HEK293 (cell line): ENCODE results near the gene LDLRAD3.

Source experiments
- CTCF ChIA-PET: fragments of 350-600 bp; formaldehyde crosslinking; extraction: SDS; loops from one replicate; lab custom pipeline; 2021; ENCODE audit warnings: antibody characterized with exemption; lab: Yijun Ruan, JAX
- POLR2A ChIA-PET: fragments of 300-600 bp; formaldehyde crosslinking; extraction: SDS; loops from one replicate; lab custom pipeline; 2020; ENCODE audit warnings: antibody characterized with exemption, inconsistent platforms; lab: Yijun Ruan, JAX
- H3K27ac ChIP-seq: fragments of 200-500 bp; sonication (Bioruptor generic); 2 replicates; pipeline ENCODE4 v1.5.1; 2014; ENCODE audit warnings: low read depth, low read length, control low read depth, inconsistent platforms; ENCODE audit errors: extremely low read depth
- H3K36me3 ChIP-seq, 2 experiments: fragments of 200-500 bp in 1 of 2; sonication (Bioruptor generic) in 1 of 2; 1 replicate in 1 of 2; 2 replicates in 1 of 2; pipeline ENCODE4 v1.5.1; 2014 to 2017; ENCODE audit warnings: inconsistent platforms in 2 of 2, low read length in 2 of 2; ENCODE audit not compliant: control insufficient read depth in 2 of 2, insufficient read depth in 1 of 2
- H3K4me1 ChIP-seq: fragments of 200-500 bp; sonication (Bioruptor generic); 2 replicates; pipeline ENCODE4 v1.5.1; 2014; ENCODE audit warnings: mild to moderate bottlenecking, low read length, inconsistent platforms; ENCODE audit not compliant: control insufficient read depth, insufficient read depth
- H3K4me3 ChIP-seq: 2 replicates; pipeline ENCODE4 v1.5.1; 2011; ENCODE audit warnings: low read depth, mild to moderate bottlenecking, control low read depth, low read length, moderate library complexity
- H3K9me3 ChIP-seq: fragments of 200-500 bp; sonication (Bioruptor generic); 2 replicates; pipeline ENCODE4 v1.5.1; 2014; ENCODE audit warnings: low read depth, low read length, inconsistent platforms; ENCODE audit not compliant: control insufficient read depth, insufficient read depth
- CTCF ChIP-seq: fragments of 450-650 bp; formaldehyde crosslinking; IDR thresholded peaks from 2 replicates; pipeline ENCODE4 v1.5.1; 2016; ENCODE audit warnings: missing biosample characterization, missing genetic modification characterization
- EGR2 ChIP-seq: fragments of 450-650 bp; formaldehyde crosslinking; IDR thresholded peaks from 2 replicates; pipeline ENCODE4 v1.5.1; 2016; ENCODE audit warnings: low read depth, missing biosample characterization, missing genetic modification characterization
- GFI1B ChIP-seq: fragments of 450-650 bp; formaldehyde crosslinking; IDR thresholded peaks from 2 replicates; pipeline ENCODE4 v1.5.1; 2016; ENCODE audit warnings: missing biosample characterization, missing genetic modification characterization
- KLF9 ChIP-seq: fragments of 450-650 bp; formaldehyde crosslinking; IDR thresholded peaks from 2 replicates; pipeline ENCODE4 v1.5.1; 2016; ENCODE audit warnings: missing biosample characterization, missing genetic modification characterization, low read depth
- MEIS1 ChIP-seq: sonication (generic); formaldehyde crosslinking; IDR thresholded peaks from 2 replicates; pipeline ENCODE4 v1.8.1; 2022; ENCODE audit warnings: missing genetic modification reagents, mild to moderate bottlenecking, borderline replicate concordance
- PRDM10 ChIP-seq: fragments of 450-650 bp; formaldehyde crosslinking; IDR thresholded peaks from 2 replicates; pipeline ENCODE4 v1.5.1; 2016; ENCODE audit warnings: missing biosample characterization, missing genetic modification characterization
- SALL2 ChIP-seq: fragments of 450-650 bp; formaldehyde crosslinking; IDR thresholded peaks from 2 replicates; pipeline ENCODE4 v1.5.0; 2017; ENCODE audit warnings: missing biosample characterization, mild to moderate bottlenecking, missing genetic modification characterization, borderline replicate concordance
- SP3 ChIP-seq: fragments of 450-650 bp; formaldehyde crosslinking; IDR thresholded peaks from 2 replicates; pipeline ENCODE4 v1.5.1; 2016; ENCODE audit warnings: missing biosample characterization, missing genetic modification characterization
- ZBTB1 ChIP-seq: fragments of 450-650 bp; formaldehyde crosslinking; IDR thresholded peaks from 2 replicates; pipeline ENCODE4 v1.5.1; 2016; ENCODE audit warnings: missing biosample characterization, missing genetic modification characterization
- ZFHX2 ChIP-seq: fragments of 450-650 bp; formaldehyde crosslinking; conservative IDR thresholded peaks from 2 replicates; pipeline ENCODE4 v1.5.1; 2016; ENCODE audit warnings: missing biosample characterization, missing genetic modification characterization
- ZFP37 ChIP-seq: fragments of 450-650 bp; formaldehyde crosslinking; IDR thresholded peaks from 2 replicates; pipeline ENCODE4 v1.5.1; 2016; ENCODE audit warnings: missing biosample characterization, missing genetic modification characterization
- ZNF112 ChIP-seq: fragments of 450-650 bp; formaldehyde crosslinking; IDR thresholded peaks from 2 replicates; pipeline ENCODE4 v1.5.0; 2017; ENCODE audit warnings: missing biosample characterization, missing genetic modification characterization
- ZNF132 ChIP-seq: fragments of 450-650 bp; formaldehyde crosslinking; IDR thresholded peaks from 2 replicates; pipeline ENCODE4 v1.5.1; 2017; ENCODE audit warnings: missing biosample characterization, missing genetic modification characterization, borderline replicate concordance
- ZNF133 ChIP-seq: fragments of 450-650 bp; formaldehyde crosslinking; IDR thresholded peaks from 2 replicates; pipeline ENCODE4 v1.5.1; 2016; ENCODE audit warnings: missing biosample characterization, missing genetic modification characterization
- ZNF140 ChIP-seq: fragments of 450-650 bp; formaldehyde crosslinking; IDR thresholded peaks from 2 replicates; pipeline ENCODE4 v1.5.1; 2016; ENCODE audit warnings: missing biosample characterization, missing genetic modification characterization
- ZNF335 ChIP-seq: fragments of 450-650 bp; formaldehyde crosslinking; conservative IDR thresholded peaks from 2 replicates; pipeline ENCODE4 v1.5.1; 2016; ENCODE audit warnings: missing biosample characterization, missing genetic modification characterization
- ZNF366 ChIP-seq: fragments of 450-650 bp; formaldehyde crosslinking; conservative IDR thresholded peaks from 2 replicates; pipeline ENCODE4 v1.5.1; 2016; ENCODE audit warnings: missing biosample characterization, missing genetic modification characterization
- ZNF510 ChIP-seq: fragments of 450-650 bp; formaldehyde crosslinking; IDR thresholded peaks from 2 replicates; pipeline ENCODE4 v1.5.1; 2018; ENCODE audit warnings: mild to moderate bottlenecking, missing genetic modification characterization, missing biosample characterization; ENCODE audit not compliant: insufficient replicate concordance
- ZNF530 ChIP-seq: fragments of 450-650 bp; formaldehyde crosslinking; IDR thresholded peaks from 2 replicates; pipeline ENCODE4 v1.5.1; 2016; ENCODE audit warnings: low read depth, missing biosample characterization, missing genetic modification characterization
- ZNF610 ChIP-seq: fragments of 450-650 bp; formaldehyde crosslinking; IDR thresholded peaks from 2 replicates; pipeline ENCODE4 v1.5.1; 2016; ENCODE audit warnings: missing biosample characterization, missing genetic modification characterization, borderline replicate concordance
- ZNF621 ChIP-seq: fragments of 450-650 bp; formaldehyde crosslinking; IDR thresholded peaks from 2 replicates; pipeline ENCODE4 v1.5.1; 2017; ENCODE audit warnings: missing biosample characterization, missing genetic modification characterization

The LDLRAD3 gene

GRCh38 chr11:36013950-36014897 lies 70.4 kb downstream of the LDLRAD3 start:
- ChIA-PET POLR2A (no interaction called here), CTCF (interaction anchor here (0.6 to 1.7 kb wide), 3 partner anchors 18 to 262 kb away, joined by 3 to 4 read pairs (median 3); no protein-coding TSS in a partner anchor)
- H3K4me1 ChIP-seq, result no peaks in the 10 kb centered on the region
- H3K36me3 ChIP-seq, result no peaks in the 10 kb centered on the region
- TF ChIP-seq ZNF112 (tag by site-specific recombination), result no peak
- no peak for TF ChIP-seq ZFP37 (tag by site-specific recombination)
- no peak for TF ChIP-seq ZFHX2 (tag by site-specific recombination)
- no peak for TF ChIP-seq ZNF610 (tag by site-specific recombination)
- no peak for TF ChIP-seq ZNF510 (tag by site-specific recombination)
- no peak for TF ChIP-seq SALL2 (tag by site-specific recombination)
- TF ChIP-seq MEIS1 (CRISPR knock-in tag), result no peak
- TF ChIP-seq, all 188 proteins: peak for 0
- Histone ChIP-seq H3K9me3 (no peaks in the 10 kb centered on the region), H3K4me3 (no peak overlapping the region), H3K27ac (no peak overlapping the region)

- POLR2A ChIA-PET, result no interaction called here
Observed at GRCh38 chr11:36014898-36015665, 71.2 kb downstream of the LDLRAD3 start.

More at GRCh38 chr11:36014898-36015665, 71.2 kb downstream of the LDLRAD3 start:
- H3K4me3 ChIP-seq, result no peak overlapping the region
- H3K9me3 ChIP-seq, result no peaks in the 10 kb centered on the region
- no peak overlapping the region for H3K27ac ChIP-seq
- no peaks in the 10 kb centered on the region for H3K4me1 ChIP-seq
- CTCF ChIA-PET, result interaction anchor here (1.7 kb wide), 1 partner anchor 19 kb away, joined by 4 read pairs; no protein-coding TSS in a partner anchor
- TF ChIP-seq ZNF133 (no peak), ZNF132 (tag by site-specific recombination) (no peak), ZNF530 (tag by site-specific recombination) (no peak), ZBTB1 (tag by site-specific recombination) (no peak), SP3 (tag by site-specific recombination) (no peak), ZNF621 (tag by site-specific recombination) (no peak), GFI1B (tag by site-specific recombination) (no peak), EGR2 (tag by site-specific recombination) (no peak), ZNF335 (tag by site-specific recombination) (no peak), ZNF140 (tag by site-specific recombination) (no peak), CTCF (tag by site-specific recombination) (no peak), KLF9 (no peak), ZNF366 (no peak), PRDM10 (tag by site-specific recombination) (no peak)
- H3K36me3 ChIP-seq, result no peaks in the 10 kb centered on the region
